Cardiac ventricle fibroblast (primary cell): ENCODE data around the gene TJP1. TPM values are rescaled to one million over a fixed set of nuclear protein-coding genes. Genes with fewer than 3 reads are reported as not detected.

Experiments
- total RNA-seq: library from RNA; depleted of rRNA; stranded (reverse); fragments of >200 nt; gene quantifications from 2 replicates; pipeline ENCODE4 v1.2.3, GENCODE V29; 2015

The TJP1 gene
- 27.7 and 28.8 TPM in 2 replicates for total RNA-seq

GRCh38 chr15:29822100-29822683 lies at the start of gene TJP1:
Gene TJP1, minus strand, starts transcription at chr15:29822468. Its CDS starts 440 bp downstream, at chr15:29822028.

